SK-N-SH (cell line): ENCODE results near the gene CNPY4. TPM values are rescaled to one million over a fixed set of nuclear protein-coding genes. Genes with fewer than 3 reads are reported as not detected.

Experiments
- CTCF ChIA-PET: fragments of 300-600, 350-600 bp; formaldehyde crosslinking; extraction: SDS; loops from one replicate; lab custom pipeline; 2021; lab: Yijun Ruan, JAX
- POLR2A ChIA-PET: fragments of 350-600 bp; sonication (Branson Sonifier 250); formaldehyde crosslinking; extraction: SDS; loops from one replicate; lab custom pipeline; 2020; ENCODE audit warnings: antibody characterized with exemption, inconsistent platforms; lab: Yijun Ruan, JAX
- DNase-seq: peaks from one replicate; pipeline ENCODE4 v3.0.0; 2012
- H2AFZ ChIP-seq: fragments of 200-600 bp; sonication (generic); 2 replicates; pipeline ENCODE4 v1.8.1; 2016; ENCODE audit warnings: antibody characterized with exemption, mild to moderate bottlenecking, low read depth
- H3F3A ChIP-seq: fragments of 200-600 bp; sonication (generic); replicated peaks from 2 replicates; pipeline ENCODE3; 2016; ENCODE audit warnings: antibody characterized with exemption, mild to moderate bottlenecking; ENCODE audit not compliant: insufficient read depth
- H3K27ac ChIP-seq, 2 experiments: fragments of 200-500 bp in 1 of 2; fragments of 200-600 bp in 1 of 2; sonication (Bioruptor generic) in 1 of 2; sonication (generic), shearing (Covaris generic) in 1 of 2; 2 replicates each; pipeline versions ENCODE4 v1.5.1 to v1.6.1; 2014 to 2016; ENCODE audit warnings: low read depth in 2 of 2, inconsistent platforms in 1 of 2, low read length in 1 of 2, mild to moderate bottlenecking in 1 of 2, mixed read lengths in 1 of 2
- H3K27me3 ChIP-seq: fragments of 200-600 bp; sonication (generic), shearing (Covaris generic); 2 replicates; pipeline ENCODE4 v1.6.1; 2016; ENCODE audit warnings: mixed run types; ENCODE audit not compliant: insufficient read depth
- H3K36me3 ChIP-seq, 2 experiments: fragments of 200-500 bp in 1 of 2; fragments of 200-600 bp in 1 of 2; sonication (Bioruptor generic) in 1 of 2; sonication (generic) in 1 of 2; replicated peaks in 1 of 2; 2 replicates each; pipeline versions ENCODE3 to v1.5.1; 2014 to 2016; ENCODE audit warnings: low read length in 1 of 2, mild to moderate bottlenecking in 1 of 2; ENCODE audit not compliant: insufficient read depth in 2 of 2, control insufficient read depth in 1 of 2
- H3K4me1 ChIP-seq, 2 experiments: fragments of 200-500 bp in 1 of 2; fragments of 200-600 bp in 1 of 2; sonication (Bioruptor generic) in 1 of 2; sonication (generic), shearing (Covaris generic) in 1 of 2; 2 replicates each; pipeline versions ENCODE4 v1.5.1 to v1.6.1; 2014 to 2016; ENCODE audit warnings: low read depth in 1 of 2, low read length in 1 of 2, mixed run types in 1 of 2; ENCODE audit not compliant: insufficient read depth in 2 of 2, control insufficient read depth in 1 of 2
- H3K4me2 ChIP-seq: fragments of 200-600 bp; sonication (generic), shearing (Covaris generic); 2 replicates; pipeline ENCODE4 v1.6.1; 2017; ENCODE audit warnings: mixed run types
- H3K4me3 ChIP-seq, 2 experiments: fragments of 200-500 bp in 1 of 2; fragments of 200-600 bp in 1 of 2; sonication (Bioruptor generic) in 1 of 2; sonication (generic), shearing (Covaris generic) in 1 of 2; 2 replicates each; pipeline versions ENCODE4 v1.5.1 to v1.8.1; 2014 to 2016; ENCODE audit warnings: low read depth in 2 of 2, inconsistent platforms in 1 of 2, low read length in 1 of 2, mild to moderate bottlenecking in 1 of 2, mixed read lengths in 1 of 2, moderate library complexity in 1 of 2
- H3K79me2 ChIP-seq: fragments of 200-600 bp; sonication (generic); 2 replicates; pipeline ENCODE4 v1.8.1; 2017; ENCODE audit warnings: mild to moderate bottlenecking; ENCODE audit not compliant: insufficient read depth
- H3K9ac ChIP-seq: fragments of 200-600 bp; sonication (generic); 2 replicates; pipeline ENCODE4 v1.6.1; 2017; ENCODE audit warnings: mixed run types
- H3K9me2 ChIP-seq: fragments of 200-600 bp; sonication (generic); 2 replicates; pipeline ENCODE4 v1.6.1; 2017; ENCODE audit warnings: mixed run types
- H3K9me3 ChIP-seq: fragments of 200-600 bp; sonication (generic); 2 replicates; pipeline ENCODE4 v1.6.1; 2017; ENCODE audit warnings: mixed run types, mild to moderate bottlenecking, moderate library complexity
- H4K20me1 ChIP-seq: fragments of 200-600 bp; sonication (generic); 2 replicates; pipeline ENCODE4 v1.6.1; 2017; ENCODE audit warnings: mild to moderate bottlenecking, mixed run types; ENCODE audit not compliant: insufficient read depth
- CHD2 ChIP-seq: fragments of 150-350 bp; IDR thresholded peaks from 2 replicates; pipeline ENCODE4 v1.6.1; 2018; ENCODE audit warnings: low read length; ENCODE audit not compliant: partially characterized antibody
- EZH2phosphoT487 ChIP-seq: fragments of 200-600 bp; sonication (generic); IDR thresholded peaks from 2 replicates; pipeline ENCODE4 v1.6.1; 2017; ENCODE audit warnings: low read depth, mixed run types, mild to moderate bottlenecking, antibody characterized with exemption, moderate library complexity, borderline replicate concordance
- FOSL2 ChIP-seq: IDR thresholded peaks from 2 replicates; pipeline ENCODE4 v1.4.0; 2012; ENCODE audit warnings: low read depth, mild to moderate bottlenecking, moderate library complexity, borderline replicate concordance
- FOXJ3 ChIP-seq: sonication (generic); formaldehyde crosslinking; IDR thresholded peaks from 2 replicates; pipeline ENCODE4 v1.5.1; 2020; ENCODE audit warnings: mild to moderate bottlenecking, missing genetic modification reagents
- GABPA ChIP-seq: IDR thresholded peaks from 2 replicates; pipeline ENCODE4 v1.4.0; 2012; ENCODE audit warnings: low read depth, mild to moderate bottlenecking
- GATA2 ChIP-seq: sonication (generic); formaldehyde crosslinking; IDR thresholded peaks from 2 replicates; pipeline ENCODE4 v1.5.0; 2020; ENCODE audit warnings: mild to moderate bottlenecking, missing genetic modification reagents
- JUND ChIP-seq: IDR thresholded peaks from 2 replicates; pipeline ENCODE4 v1.4.0; 2012
- MEF2A ChIP-seq: IDR thresholded peaks from 2 replicates; pipeline ENCODE4 v1.4.0; 2012; ENCODE audit warnings: low read depth, borderline replicate concordance
- NRF1 ChIP-seq: IDR thresholded peaks from 2 replicates; pipeline ENCODE4 v1.6.1; 2012; ENCODE audit warnings: low read depth, mild to moderate bottlenecking, low read length
- POLR2AphosphoS5 ChIP-seq: IDR thresholded peaks from 2 replicates; pipeline ENCODE4 v1.6.1; 2012; ENCODE audit warnings: low read depth, low read length
- RCOR1 ChIP-seq: fragments of 150-350 bp; IDR thresholded peaks from 2 replicates; pipeline ENCODE4 v1.6.1; 2017; ENCODE audit warnings: antibody characterized with exemption, low read length
- RFX5 ChIP-seq: IDR thresholded peaks from 2 replicates; pipeline ENCODE4 v1.6.1; 2012; ENCODE audit warnings: mild to moderate bottlenecking, improper control_type of control experiment, low read length
- SIN3A ChIP-seq: IDR thresholded peaks from 2 replicates; pipeline ENCODE4 v1.6.1; 2012; ENCODE audit warnings: low read depth, mild to moderate bottlenecking, low read length, moderate library complexity, borderline replicate concordance
- TAF1 ChIP-seq: IDR thresholded peaks from 2 replicates; pipeline ENCODE4 v1.6.1; 2012; ENCODE audit warnings: low read depth, mild to moderate bottlenecking, low read length, moderate library complexity, borderline replicate concordance
- TCF12 ChIP-seq: IDR thresholded peaks from 2 replicates; pipeline ENCODE4 v1.4.0; 2012
- TEAD4 ChIP-seq: IDR thresholded peaks from 2 replicates; pipeline ENCODE4 v1.4.0; 2012; ENCODE audit warnings: mild to moderate bottlenecking, borderline replicate concordance; ENCODE audit not compliant: insufficient read depth
- WGBS: methylation state at CpG from one replicate; pipeline ENCODE4 v1.1.6; 2017; ENCODE audit warnings: low lambda C conversion rate; 5-methylcytosine and 5-hydroxymethylcytosine counted together
- polyA plus RNA-seq, 3 experiments: library from polyadenylated mRNA; depleted of rRNA; stranded (reverse); fragments of >200 nt; gene quantifications; 2 replicates each; pipeline ENCODE4 v1.2.3, GENCODE V29; 2012
- TF ChIP-seq, protein P1 (sequence below): IDR thresholded peaks from 2 replicates; pipeline ENCODE4 v1.4.0; 2012; ENCODE audit warnings: low read depth
- TF ChIP-seq, protein P2 (sequence below): fragments of 150-350 bp; IDR thresholded peaks from 2 replicates; pipeline ENCODE4 v1.6.1; 2016; ENCODE audit warnings: mild to moderate bottlenecking, low read depth, low read length
- TF ChIP-seq, protein P3 (sequence below): IDR thresholded peaks from 2 replicates; pipeline ENCODE4 v1.4.0; 2012; ENCODE audit warnings: low read depth, borderline replicate concordance
- TF ChIP-seq, protein P4 (sequence below): IDR thresholded peaks from 2 replicates; pipeline ENCODE4 v1.4.0; 2012; ENCODE audit warnings: low read depth, borderline replicate concordance

Gene CNPY4
- polyA plus RNA-seq, 1 of the 3 experiments (the other 2 are of a cell fraction): 52.0 TPM

DNA sequence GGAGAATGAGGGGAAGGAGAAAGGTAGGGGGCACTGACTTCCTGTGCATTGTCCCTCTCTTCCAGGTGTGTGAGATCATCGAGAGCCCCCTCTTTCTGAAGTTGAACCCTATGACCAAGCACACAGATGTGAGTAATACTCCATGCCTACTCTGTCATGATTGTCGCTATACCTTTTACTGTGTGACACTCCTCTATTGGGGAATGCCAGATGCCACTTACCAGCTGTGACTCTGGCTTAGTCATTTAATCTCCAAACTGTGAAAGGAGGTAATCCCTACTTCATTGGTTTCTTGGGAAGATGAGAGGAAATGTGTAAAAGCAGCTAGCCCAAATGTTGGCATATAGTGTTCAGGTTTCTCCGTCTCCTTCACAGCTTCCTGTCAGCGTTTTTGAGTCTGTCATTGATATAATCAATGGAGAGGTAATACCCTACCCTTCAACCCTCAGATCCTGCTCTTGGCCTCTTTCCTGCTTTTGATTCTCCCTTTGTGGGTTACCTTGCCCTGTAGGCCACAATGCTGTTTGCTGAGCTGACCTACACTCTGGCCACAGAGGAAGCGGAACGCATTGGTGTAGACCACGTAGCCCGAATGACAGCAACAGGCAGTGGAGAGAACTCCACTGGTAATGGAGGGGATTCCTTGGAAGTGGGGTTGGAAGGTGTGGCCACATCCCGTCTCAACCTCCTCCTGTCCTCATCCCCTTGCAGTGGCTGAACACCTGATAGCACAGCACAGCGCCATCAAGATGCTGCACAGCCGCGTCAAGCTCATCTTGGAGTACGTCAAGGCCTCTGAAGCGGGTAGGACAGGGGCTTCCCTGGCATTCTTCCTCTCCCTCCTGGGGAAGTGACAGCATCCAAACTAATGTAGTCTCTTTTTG is 28.7 kb upstream of the CNPY4 start:
- no peak overlapping the region for H2AFZ ChIP-seq
- H4K20me1 ChIP-seq: no peaks in the 10 kb centered on the region
- H3K9me2 ChIP-seq: no peaks in the 10 kb centered on the region
- no peaks in the 10 kb centered on the region for H3K27me3 ChIP-seq
- H3K9me3 ChIP-seq: no peaks in the 10 kb centered on the region
- peaks cover 70% of the 10 kb centered on the region for H3K79me2 ChIP-seq
- ChIA-PET POLR2A (interaction anchor here (7.5 kb wide), 1 partner anchor 10 kb away, joined by 98 read pairs; the partner anchor contains the start of genes AP4M1 and MCM7), CTCF (interaction anchor here (1.0 kb wide), 1 partner anchor 9 kb away, joined by 3 read pairs; no protein-coding TSS in a partner anchor)
- H3K36me3 ChIP-seq: peaks cover 49 to 56% of the 10 kb centered on the region in 2 experiments
- peak overlapping the region; percentile 2 to 98; a peak in 2 of 4 replicates for H3K27ac ChIP-seq
- 92% methylated on average over 13 of the region's 14 CpGs for WGBS
- peak; percentile 30 for DNase-seq
- H3K4me1 ChIP-seq: peaks cover 33 to 40% of the 10 kb centered on the region in 2 experiments
- H3K9ac ChIP-seq: no peak overlapping the region; the same call in 1 of the 2 replicates
- TF ChIP-seq TCF12: no peak
- TF ChIP-seq, protein P1, sequence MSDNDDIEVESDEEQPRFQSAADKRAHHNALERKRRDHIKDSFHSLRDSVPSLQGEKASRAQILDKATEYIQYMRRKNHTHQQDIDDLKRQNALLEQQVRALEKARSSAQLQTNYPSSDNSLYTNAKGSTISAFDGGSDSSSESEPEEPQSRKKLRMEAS: no peak
- TF ChIP-seq, protein P2, sequence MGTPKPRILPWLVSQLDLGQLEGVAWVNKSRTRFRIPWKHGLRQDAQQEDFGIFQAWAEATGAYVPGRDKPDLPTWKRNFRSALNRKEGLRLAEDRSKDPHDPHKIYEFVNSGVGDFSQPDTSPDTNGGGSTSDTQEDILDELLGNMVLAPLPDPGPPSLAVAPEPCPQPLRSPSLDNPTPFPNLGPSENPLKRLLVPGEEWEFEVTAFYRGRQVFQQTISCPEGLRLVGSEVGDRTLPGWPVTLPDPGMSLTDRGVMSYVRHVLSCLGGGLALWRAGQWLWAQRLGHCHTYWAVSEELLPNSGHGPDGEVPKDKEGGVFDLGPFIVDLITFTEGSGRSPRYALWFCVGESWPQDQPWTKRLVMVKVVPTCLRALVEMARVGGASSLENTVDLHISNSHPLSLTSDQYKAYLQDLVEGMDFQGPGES: no peak
- no peak for TF ChIP-seq GABPA
- no peak for TF ChIP-seq JUND
- no peak for TF ChIP-seq NRF1
- TF ChIP-seq CHD2: no peak
- no peak for TF ChIP-seq MEF2A
- no peak for TF ChIP-seq GATA2
- no peak for TF ChIP-seq EZH2phosphoT487
- no peak for TF ChIP-seq TAF1
- TF ChIP-seq RFX5: no peak
- TF ChIP-seq, protein P3, sequence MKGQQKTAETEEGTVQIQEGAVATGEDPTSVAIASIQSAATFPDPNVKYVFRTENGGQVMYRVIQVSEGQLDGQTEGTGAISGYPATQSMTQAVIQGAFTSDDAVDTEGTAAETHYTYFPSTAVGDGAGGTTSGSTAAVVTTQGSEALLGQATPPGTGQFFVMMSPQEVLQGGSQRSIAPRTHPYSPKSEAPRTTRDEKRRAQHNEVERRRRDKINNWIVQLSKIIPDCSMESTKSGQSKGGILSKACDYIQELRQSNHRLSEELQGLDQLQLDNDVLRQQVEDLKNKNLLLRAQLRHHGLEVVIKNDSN: no peak
- no peak for TF ChIP-seq SIN3A
- TF ChIP-seq, protein P4, sequence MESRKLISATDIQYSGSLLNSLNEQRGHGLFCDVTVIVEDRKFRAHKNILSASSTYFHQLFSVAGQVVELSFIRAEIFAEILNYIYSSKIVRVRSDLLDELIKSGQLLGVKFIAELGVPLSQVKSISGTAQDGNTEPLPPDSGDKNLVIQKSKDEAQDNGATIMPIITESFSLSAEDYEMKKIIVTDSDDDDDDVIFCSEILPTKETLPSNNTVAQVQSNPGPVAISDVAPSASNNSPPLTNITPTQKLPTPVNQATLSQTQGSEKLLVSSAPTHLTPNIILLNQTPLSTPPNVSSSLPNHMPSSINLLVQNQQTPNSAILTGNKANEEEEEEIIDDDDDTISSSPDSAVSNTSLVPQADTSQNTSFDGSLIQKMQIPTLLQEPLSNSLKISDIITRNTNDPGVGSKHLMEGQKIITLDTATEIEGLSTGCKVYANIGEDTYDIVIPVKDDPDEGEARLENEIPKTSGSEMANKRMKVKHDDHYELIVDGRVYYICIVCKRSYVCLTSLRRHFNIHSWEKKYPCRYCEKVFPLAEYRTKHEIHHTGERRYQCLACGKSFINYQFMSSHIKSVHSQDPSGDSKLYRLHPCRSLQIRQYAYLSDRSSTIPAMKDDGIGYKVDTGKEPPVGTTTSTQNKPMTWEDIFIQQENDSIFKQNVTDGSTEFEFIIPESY: no peak
- no peak; the same call in 1 of the 2 replicates for TF ChIP-seq POLR2AphosphoS5
- TF ChIP-seq FOSL2: no peak
- no peak for TF ChIP-seq RCOR1
- TF ChIP-seq TEAD4: no peak
- TF ChIP-seq FOXJ3 (CRISPR knock-in tag): no peak
- TF ChIP-seq, all 33 proteins: peak for 0
- Histone ChIP-seq H3K4me3 (no peak overlapping the region), H3F3A (peaks cover 90% of the 10 kb centered on the region), H3K4me2 (peak overlapping the region; percentile 93; the same call in 1 of the 2 replicates)
